ENCODE data around the gene USP3.

DNA sequence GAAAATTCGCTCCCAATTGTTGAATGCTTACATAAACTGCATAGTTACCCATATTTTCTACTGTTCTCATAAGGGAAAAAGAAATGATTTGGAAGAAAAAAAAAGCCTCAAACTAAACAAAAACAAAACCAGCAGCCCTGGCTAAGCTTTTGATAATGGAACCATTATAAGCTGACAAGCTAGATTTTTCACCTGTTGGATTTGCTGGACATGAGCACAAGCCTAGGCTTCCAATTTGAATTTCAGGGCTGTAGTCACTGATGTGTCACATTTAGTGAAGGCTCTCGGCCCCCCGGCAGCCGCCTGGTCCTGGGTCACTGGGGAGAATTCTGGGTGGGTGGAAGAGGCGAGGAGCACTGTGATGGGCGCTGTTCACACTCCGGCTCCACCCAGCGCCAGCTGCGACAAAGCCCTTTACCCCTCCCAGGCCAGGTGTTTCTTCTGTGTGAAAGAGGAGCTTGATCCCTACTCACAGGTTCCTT is 97.4 kb downstream of the USP3 start:
- no peak for TF ChIP-seq CTCF (IDR thresholded peaks at IDR 0.05)
- TF ChIP-seq EP300 (IDR thresholded peaks at IDR 0.05) = no peak
- no peak for TF ChIP-seq POLR2A (IDR thresholded peaks at IDR 0.05)
